IMR-90 (cell line): ENCODE measurements around the gene ITPR2. TPM values are rescaled to one million over a fixed set of nuclear protein-coding genes. Genes with fewer than 3 reads are reported as not detected.

Source experiments
- ATAC-seq: fragments of 200-7000 bp; cut with Tn5 transposase; 2 replicates; pipeline ENCODE4 v1.9.1; 2020; ENCODE audit warnings: low read depth, mild to moderate bottlenecking, moderate library complexity
- BruUV-seq: library from RNA; stranded (reverse); fragments of 400-500 nt; replicated peaks from 2 replicates; lab custom pipeline; 2021; lab: Mats Ljungman, UMichigan
- CTCF ChIA-PET: fragments of 300-600 bp; formaldehyde crosslinking; extraction: SDS; loops from one replicate; lab custom pipeline; 2021; ENCODE audit warnings: antibody characterized with exemption; lab: Yijun Ruan, JAX
- POLR2A ChIA-PET: fragments of 300-600 bp; sonication (Branson Sonifier 250); formaldehyde crosslinking; loops from one replicate; lab custom pipeline; 2022; ENCODE audit warnings: antibody characterized with exemption; ENCODE audit not compliant: unreplicated experiment; lab: Charles Lee
- DNase-seq: peaks from one replicate; pipeline ENCODE4 v3.0.0; 2013
- H2AFZ ChIP-seq: replicated peaks from 2 replicates; pipeline ENCODE3; 2013; ENCODE audit warnings: low read length, mild to moderate bottlenecking; ENCODE audit not compliant: poor library complexity
- H2AK5ac ChIP-seq: 2 replicates; pipeline ENCODE4 v1.6.1; 2013; ENCODE audit warnings: low read depth, low read length, inconsistent platforms
- H2AK9ac ChIP-seq: replicated peaks from 2 replicates; pipeline ENCODE3; 2013; ENCODE audit warnings: mild to moderate bottlenecking, low read depth, low read length, moderate library complexity; ENCODE audit not compliant: poor library complexity
- H2BK120ac ChIP-seq: 2 replicates; pipeline ENCODE4 v1.6.1; 2013; ENCODE audit warnings: low read depth, low read length, inconsistent platforms
- H2BK15ac ChIP-seq: 3 replicates; pipeline ENCODE4 v1.6.1; 2013; ENCODE audit warnings: low read depth, low read length, inconsistent platforms
- H2BK20ac ChIP-seq: 2 replicates; pipeline ENCODE4 v1.6.1; 2013; ENCODE audit warnings: low read depth, mild to moderate bottlenecking, inconsistent platforms, low read length, moderate library complexity
- H2BK5ac ChIP-seq: 2 replicates; pipeline ENCODE4 v1.6.1; 2013; ENCODE audit warnings: mild to moderate bottlenecking, low read depth, low read length, inconsistent platforms; ENCODE audit not compliant: poor library complexity, severe bottlenecking
- H3K14ac ChIP-seq: replicated peaks from 2 replicates; pipeline ENCODE4 v1.6.1; 2013; ENCODE audit warnings: low read depth, low read length, inconsistent platforms
- H3K18ac ChIP-seq: 2 replicates; pipeline ENCODE4 v1.6.1; 2013; ENCODE audit warnings: low read depth, low read length, control low read depth
- H3K23ac ChIP-seq: 2 replicates; pipeline ENCODE4 v1.6.1; 2013; ENCODE audit warnings: low read depth, low read length, inconsistent platforms
- H3K27ac ChIP-seq: 2 replicates; pipeline ENCODE4 v1.5.1; 2013; ENCODE audit warnings: mild to moderate bottlenecking, control low read depth, low read length; ENCODE audit not compliant: insufficient read depth
- H3K27me3 ChIP-seq: 2 replicates; pipeline ENCODE4 v1.6.1; 2013; ENCODE audit warnings: low read length; ENCODE audit not compliant: control insufficient read depth, insufficient read depth
- H3K36me3 ChIP-seq: 2 replicates; pipeline ENCODE4 v1.6.1; 2013; ENCODE audit warnings: low read length, mixed read lengths; ENCODE audit not compliant: control insufficient read depth, insufficient read depth
- H3K4ac ChIP-seq: 2 replicates; pipeline ENCODE4 v1.6.1; 2013; ENCODE audit warnings: low read depth, low read length, inconsistent platforms
- H3K4me1 ChIP-seq: 2 replicates; pipeline ENCODE4 v1.6.1; 2013; ENCODE audit warnings: low read length, mixed read lengths; ENCODE audit not compliant: control insufficient read depth, insufficient read depth
- H3K4me2 ChIP-seq: 2 replicates; pipeline ENCODE4 v1.6.1; 2013; ENCODE audit warnings: low read depth, mild to moderate bottlenecking, control low read depth, low read length, moderate library complexity
- H3K4me3 ChIP-seq: 2 replicates; pipeline ENCODE4 v1.5.1; 2013; ENCODE audit warnings: low read depth, mild to moderate bottlenecking, control low read depth, low read length, moderate library complexity; ENCODE audit not compliant: insufficient read depth
- H3K56ac ChIP-seq: 2 replicates; pipeline ENCODE4 v1.6.1; 2013; ENCODE audit warnings: low read length, inconsistent platforms; ENCODE audit not compliant: insufficient read depth; ENCODE audit errors: extremely low read depth
- H3K79me1 ChIP-seq, 2 experiments: 2 replicates each; pipeline ENCODE4 v1.6.1; 2013; ENCODE audit warnings: low read length in 2 of 2, inconsistent platforms in 1 of 2, low read depth in 1 of 2
- H3K9ac ChIP-seq: 2 replicates; pipeline ENCODE4 v1.6.1; 2013; ENCODE audit warnings: low read depth, low read length, control low read depth
- H3K9me1 ChIP-seq: 2 replicates; pipeline ENCODE4 v1.6.1; 2013; ENCODE audit warnings: low read length, inconsistent platforms; ENCODE audit not compliant: insufficient read depth
- H3K9me3 ChIP-seq: 2 replicates; pipeline ENCODE4 v1.6.1; 2013; ENCODE audit warnings: low read length; ENCODE audit not compliant: control insufficient read depth, insufficient read depth
- H4K20me1 ChIP-seq: 2 replicates; pipeline ENCODE4 v1.6.1; 2013; ENCODE audit warnings: low read length, inconsistent platforms; ENCODE audit not compliant: insufficient read depth
- H4K5ac ChIP-seq: 2 replicates; pipeline ENCODE4 v1.6.1; 2013; ENCODE audit warnings: mild to moderate bottlenecking, low read depth, low read length, control low read depth
- H4K8ac ChIP-seq, 2 experiments: 2 replicates each; pipeline ENCODE4 v1.6.1; 2013; ENCODE audit warnings: low read depth in 2 of 2, low read length in 2 of 2, control low read depth in 1 of 2, inconsistent platforms in 1 of 2
- H4K91ac ChIP-seq: 2 replicates; pipeline ENCODE4 v1.6.1; 2013; ENCODE audit warnings: low read depth, low read length, inconsistent platforms; ENCODE audit not compliant: insufficient read depth
- FOS ChIP-seq: fragments of 150-350 bp; IDR thresholded peaks from 2 replicates; pipeline ENCODE4 v1.6.1; 2016; ENCODE audit warnings: low read depth, low read length
- MXI1 ChIP-seq: IDR thresholded peaks from 2 replicates; pipeline ENCODE4 v1.6.1; 2012; ENCODE audit warnings: low read depth, mild to moderate bottlenecking, low read length, moderate library complexity, borderline replicate concordance
- USF2 ChIP-seq: fragments of 150-350 bp; IDR thresholded peaks from 2 replicates; pipeline ENCODE4 v1.6.1; 2017; ENCODE audit warnings: mild to moderate bottlenecking, antibody characterized with exemption, low read length, low read depth
- WGBS, 2 experiments: methylation state at CpG; one replicate each; pipeline versions ENCODE4 v1.1.5 to v1.1.7; 2013; ENCODE audit warnings: missing lambda C conversion rate in 2 of 2; ENCODE audit not compliant: insufficient read length in 1 of 2; ENCODE audit errors: extremely low coverage in 2 of 2; 5-methylcytosine and 5-hydroxymethylcytosine counted together
- dilution Hi-C: fragments of 300-500 bp; cut with HindIII; formaldehyde crosslinking; loops from one replicate; pipeline ENCODE4 v1.14.3; 2018; ENCODE audit warnings: low sequenced_read_pairs; ENCODE audit not compliant: unreplicated experiment
- in situ Hi-C: fragments of 300-500 bp; cut with MboI; formaldehyde crosslinking; loops from 3 replicates; pipeline ENCODE4 v1.14.3; 2019; ENCODE audit warnings: low sequenced_read_pairs, inconsistent platforms, mixed read lengths
- intact Hi-C: fragments of 100-400 bp; cut with micrococcal nuclease; formaldehyde crosslinking; loops from 2 replicates; pipeline ENCODE4 v1.10.0; 2022
- polyA plus RNA-seq, 3 experiments: library from polyadenylated mRNA; depleted of rRNA; stranded (reverse); fragments of >200 nt; gene quantifications; 2 replicates each; pipeline ENCODE4 v1.2.3, GENCODE V29; 2012; ENCODE audit warnings: low replicate concordance in 1 of 3
- total RNA-seq: library from RNA; depleted of rRNA; stranded (reverse); fragments of >200 nt; gene quantifications from 2 replicates; pipeline ENCODE4 v1.2.3, GENCODE V29; 2012

Gene ITPR2
- total and polyA plus RNA-seq, 2 of the 4 experiments (the other 2 are of a cell fraction), result 1.2 to 9.0 TPM

GRCh38 chr12:26773313-26774104 is 59.5 kb downstream of the ITPR2 start:
- no peaks in the 10 kb centered on the region for H3K27me3 ChIP-seq
- in situ Hi-C loops (no loop called here), dilution Hi-C loops (no loop called here), intact Hi-C loops (no loop called here)
- no peak overlapping the region for H3K23ac ChIP-seq
- ChIA-PET POLR2A (no interaction called here), CTCF (no interaction called here)
- no peak overlapping the region for H2AFZ ChIP-seq
- no peak for ATAC-seq
- peaks cover 2% of the 10 kb centered on the region; the same call in 1 of the 2 replicates for H3K4me1 ChIP-seq
- no peak for TF ChIP-seq MXI1
- no peak for TF ChIP-seq USF2
- no peak for TF ChIP-seq FOS
- H2AK9ac ChIP-seq, result no peak overlapping the region
- no peak overlapping the region for H3K27ac ChIP-seq
- H2BK15ac ChIP-seq, result no peak overlapping the region
- WGBS, 2 experiments, result no CpG with 5 or more reads among the region's 3 CpGs
- no peak overlapping the region for H3K14ac ChIP-seq
- no peak overlapping the region for H2BK120ac ChIP-seq
- H4K20me1 ChIP-seq, result no peaks in the 10 kb centered on the region
- H2AK5ac ChIP-seq, result no peak overlapping the region
- no peak for DNase-seq
- H3K4ac ChIP-seq, result no peak overlapping the region
- H4K5ac ChIP-seq, result no peak overlapping the region
- no peaks in the 10 kb centered on the region for H3K79me1 ChIP-seq
- H4K91ac ChIP-seq, result no peak overlapping the region
- H3K9me1 ChIP-seq, result no peaks in the 10 kb centered on the region
- no TSS peak for BruUV-seq
- H3K36me3 ChIP-seq, result no peaks in the 10 kb centered on the region
- H2BK20ac ChIP-seq, result no peak overlapping the region
- H3K9ac ChIP-seq, result no peak overlapping the region
- H4K8ac ChIP-seq, result no peak overlapping the region
- no peak overlapping the region for H3K56ac ChIP-seq
- no peak overlapping the region for H3K18ac ChIP-seq
- H3K4me3 ChIP-seq, result no peak overlapping the region
- no peak overlapping the region for H2BK5ac ChIP-seq
- H3K4me2 ChIP-seq, result no peak overlapping the region
- H3K9me3 ChIP-seq, result peaks cover 8% of the 10 kb centered on the region
